GM21619 (cell line): Measurements from ENCODE around the gene ZDHHC14.
"Not testable (repeated sequence)": the region's sequence is repeated elsewhere in the genome, so short reads cannot be mapped to it uniquely, and the experiment has no call there.

Source experiments
- ATAC-seq: cut with Tn5 transposase; IDR thresholded peaks from one replicate; pipeline ENCODE4 v1.9.1; 2021; ENCODE audit not compliant: unreplicated experiment

ZDHHC14 gene

DNA sequence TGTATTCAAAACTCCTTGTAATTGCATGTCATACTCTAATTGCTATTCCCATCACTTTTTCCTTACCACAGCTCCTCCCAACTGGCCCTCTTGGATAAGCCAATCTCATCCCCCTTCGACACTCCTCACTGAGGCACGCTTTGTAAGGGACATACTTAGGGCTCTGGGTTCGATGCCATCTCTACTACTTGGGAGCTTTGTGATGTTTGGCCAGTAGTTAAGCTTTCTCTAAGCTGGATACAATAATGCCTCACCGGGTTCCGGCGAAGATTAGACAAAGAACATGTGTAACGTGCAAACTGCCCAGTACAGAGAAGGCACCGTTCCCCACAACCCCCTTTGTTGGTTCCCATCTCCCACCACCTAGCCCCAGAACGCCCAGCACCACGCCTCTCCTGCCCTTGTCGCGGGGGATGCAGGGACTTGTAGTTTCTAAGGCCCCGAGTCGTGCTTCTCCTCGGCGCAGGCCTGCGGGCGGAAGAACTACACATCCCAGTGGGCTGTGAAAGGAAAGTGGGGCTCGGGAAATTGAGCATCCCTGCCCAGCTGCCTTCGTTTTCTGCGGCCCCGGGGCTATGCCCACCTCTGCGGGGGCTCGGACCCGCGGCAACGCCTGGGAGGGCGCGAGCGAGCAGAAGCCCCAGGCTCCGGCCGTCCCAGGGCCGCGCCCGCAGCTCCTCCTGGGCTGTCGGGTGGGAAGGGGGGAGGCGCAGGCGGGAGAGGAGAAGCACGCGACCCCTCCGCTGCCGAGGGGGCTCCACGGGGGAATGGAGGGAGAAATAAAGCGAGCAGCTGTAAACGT lies 1.1 kb upstream of the ZDHHC14 start:
- ATAC-seq, result peak; percentile 71

- peak; percentile 4 for ATAC-seq
Measured at GRCh38 chr6:157380458-157380778, 572 bp upstream of the ZDHHC14 start.

- ATAC-seq, result peak; percentile 20
Measured at GRCh38 chr6:157381631-157382621, 936 bp downstream of the ZDHHC14 start.

- ATAC-seq, result no peak
Measured at GRCh38 chr6:157382821-157383220, 1.8 kb downstream of the ZDHHC14 start.

DNA sequence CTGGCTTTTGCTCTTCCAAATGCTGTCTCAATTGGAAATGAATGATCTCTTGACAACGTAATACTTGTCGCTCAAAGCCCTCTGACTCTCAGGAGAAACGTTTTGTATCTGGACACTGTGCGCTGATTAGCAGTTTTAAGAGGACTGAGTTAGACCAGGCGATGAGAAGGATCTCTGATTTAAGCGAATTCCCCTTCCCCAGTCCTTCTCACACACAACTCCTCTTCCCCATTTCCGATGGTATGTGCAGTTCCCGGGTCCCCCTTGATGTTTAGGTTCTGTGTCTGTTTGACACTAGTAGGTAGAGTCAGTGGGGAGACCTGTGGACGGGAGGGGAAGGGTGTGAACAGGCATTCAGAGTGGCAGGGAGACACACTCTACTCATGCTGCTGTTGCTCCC lies 2.5 kb downstream of the ZDHHC14 start:
- no peak for ATAC-seq

GRCh38 chr6:157384962-157385361 lies 4.0 kb downstream of the ZDHHC14 start:
- ATAC-seq, result not testable (repeated sequence)

DNA sequence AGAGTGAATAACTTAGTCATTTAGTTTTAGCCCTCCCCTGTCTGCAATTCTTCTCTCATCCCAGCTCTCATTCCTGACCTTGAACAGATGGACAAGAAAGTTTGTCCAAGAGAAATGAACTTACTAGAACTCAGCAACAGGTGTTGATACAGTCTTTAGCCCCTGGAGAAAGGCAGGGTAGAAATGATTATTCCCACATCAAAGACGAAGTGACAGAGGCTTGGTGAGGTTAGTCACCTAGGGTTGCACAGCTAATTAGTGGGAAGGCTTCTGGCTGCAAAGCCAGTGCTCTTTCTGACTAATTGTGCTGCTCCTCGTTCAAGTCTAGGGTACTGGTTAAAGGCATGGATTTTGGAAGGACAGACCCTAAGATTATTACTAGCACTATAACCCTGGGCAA lies 4.5 kb downstream of the ZDHHC14 start:
- no peak for ATAC-seq

GRCh38 chr6:157386023-157386422 lies 5.0 kb downstream of the ZDHHC14 start:
- no peak for ATAC-seq

DNA sequence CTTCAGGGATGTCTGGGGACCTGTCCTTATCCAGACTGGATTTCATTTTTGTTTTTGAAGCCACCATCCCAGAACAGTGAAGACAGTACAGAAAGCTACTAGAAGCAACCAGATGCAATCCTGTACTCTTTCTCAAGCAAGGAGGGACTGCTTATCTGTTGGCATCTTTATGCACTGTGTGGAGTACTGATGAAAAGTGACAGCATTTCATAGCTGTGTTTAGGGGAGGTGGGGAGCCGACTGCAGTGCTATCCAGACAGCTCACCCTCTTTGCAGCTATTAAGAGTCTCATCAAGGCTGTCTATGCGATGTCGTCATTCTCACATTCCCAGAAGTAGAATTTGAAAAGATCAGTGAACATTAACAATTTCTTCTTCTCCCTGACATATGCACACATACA lies 5.5 kb downstream of the ZDHHC14 start:
- ATAC-seq, result no peak

- ATAC-seq, result no peak
Measured at GRCh38 chr6:157388924-157389323, 7.9 kb downstream of the ZDHHC14 start.

GRCh38 chr6:157390273-157391060 lies 9.5 kb downstream of the ZDHHC14 start:
- ATAC-seq, result no peak

DNA sequence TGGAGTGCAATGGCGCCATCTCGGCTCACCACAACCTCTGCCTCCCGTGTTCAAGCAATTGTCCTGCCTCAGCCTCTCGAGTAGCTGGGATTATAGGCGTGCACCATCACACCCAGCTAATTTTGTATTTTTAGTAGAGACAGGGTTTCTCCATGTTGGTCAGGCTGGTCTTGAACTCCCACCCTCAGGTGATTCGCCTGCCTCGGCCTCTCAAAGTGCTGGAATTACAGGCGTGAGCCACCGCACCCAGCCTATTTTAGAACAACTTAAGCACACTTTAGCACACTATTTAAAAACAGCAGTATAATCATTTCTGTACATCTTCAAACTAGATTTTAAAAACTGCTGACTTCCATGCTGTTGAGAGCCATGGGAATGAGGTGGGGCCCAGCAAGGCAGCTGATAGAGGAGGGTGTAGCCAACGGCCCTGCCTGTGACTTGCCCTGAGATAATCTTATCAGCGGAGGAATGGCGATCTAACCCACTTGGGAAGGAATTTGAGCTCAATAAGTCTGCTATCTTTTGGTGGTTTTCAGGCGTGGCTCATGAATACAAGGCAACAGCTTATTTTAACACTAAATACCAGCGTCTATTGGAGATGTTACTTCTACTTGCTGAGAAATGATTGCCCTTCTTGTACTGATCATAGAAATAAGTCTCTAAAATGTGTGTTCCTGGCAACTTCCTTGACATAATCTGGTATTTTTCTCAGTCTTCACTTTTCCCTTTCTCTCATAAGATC lies 12.1 kb downstream of the ZDHHC14 start:
- no peak for ATAC-seq

- ATAC-seq, result no peak
Measured at GRCh38 chr6:157393669-157394327, 12.8 kb downstream of the ZDHHC14 start.

DNA sequence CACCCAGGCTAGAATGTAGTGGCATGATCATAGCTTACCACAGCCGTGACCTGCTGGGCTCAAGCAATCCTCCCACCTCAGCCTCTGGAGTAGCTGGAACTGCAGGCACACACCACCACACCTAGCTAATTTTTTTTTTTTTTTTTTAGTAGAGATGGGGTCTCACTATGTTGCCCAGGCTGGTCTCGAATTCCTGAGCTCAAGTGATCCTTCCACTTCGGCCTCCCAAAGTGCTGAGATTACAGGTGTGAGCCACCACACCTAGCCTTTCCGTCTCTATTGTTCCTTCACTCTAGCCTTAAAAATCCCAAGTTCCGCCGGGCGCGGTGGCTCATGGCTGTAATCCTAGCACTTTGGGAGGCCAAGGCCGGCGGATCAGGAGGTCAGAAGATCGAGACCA lies 14.2 kb downstream of the ZDHHC14 start:
- ATAC-seq, result not testable (repeated sequence)

- no peak for ATAC-seq
Measured at GRCh38 chr6:157396026-157396425, 15.0 kb downstream of the ZDHHC14 start.

- ATAC-seq, result no peak
Measured at GRCh38 chr6:157397660-157398059, 16.7 kb downstream of the ZDHHC14 start.

- no peak for ATAC-seq
Measured at GRCh38 chr6:157398151-157398550, 17.2 kb downstream of the ZDHHC14 start.

- ATAC-seq, result no peak
Measured at GRCh38 chr6:157400676-157401075, 19.7 kb downstream of the ZDHHC14 start.

DNA sequence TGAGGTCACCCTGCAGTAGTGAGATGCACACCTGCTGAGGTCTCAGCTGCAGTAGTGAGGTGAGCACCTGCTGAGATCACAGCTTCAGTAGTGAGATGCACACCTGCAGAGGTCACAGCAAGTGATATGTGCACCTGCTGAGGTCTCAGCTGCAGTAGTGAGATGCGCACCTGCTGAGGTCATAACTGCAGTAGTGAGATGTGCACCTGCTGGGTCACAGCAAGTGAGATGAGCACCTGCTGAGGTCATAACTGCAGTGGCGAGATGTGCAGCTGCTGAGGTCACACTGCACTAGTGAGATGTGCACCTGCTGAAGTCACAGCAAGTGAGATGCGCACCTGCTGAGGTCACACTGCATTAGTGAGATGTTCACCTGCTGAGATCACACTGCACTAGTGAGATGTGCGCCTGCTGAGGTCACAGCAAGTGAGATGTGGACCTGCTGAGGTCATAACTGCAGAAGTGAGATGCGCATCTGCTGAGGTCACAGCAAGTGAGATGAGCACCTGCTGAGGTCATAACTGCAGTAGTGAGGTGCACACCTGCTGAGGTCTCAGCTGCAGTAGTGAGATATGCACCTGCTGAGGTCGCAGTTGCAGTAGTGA lies 20.8 kb downstream of the ZDHHC14 start:
- ATAC-seq, result no peak
